Measurements from ENCODE around the gene NOTCH1. TPM values are rescaled to one million over a fixed set of nuclear protein-coding genes. Genes with fewer than 3 reads are reported as not detected.
A peak's percentile ranks its signal among the peaks of the same experiment; 100 is the strongest.

NOTCH1 gene
- total RNA-seq, 4 donors from 2014 or later = 48.6 to 90.6 (median 58.8) TPM

GRCh38 chr9:136539427-136540421 is 6.1 kb downstream of the NOTCH1 start:
- Histone ChIP-seq H3K27me3 (no peaks in the 10 kb centered on the region), H3K9me3 (no peaks in the 10 kb centered on the region), H3K4me1 (peaks cover 86 to 98% (median 94%) of the 10 kb centered on the region in 4 donors), H3K36me3 (peaks cover 0 to 46% (median 22%) of the 10 kb centered on the region in 4 donors), H3K4me3 (peak overlapping the region; percentile 9 to 43 (median 26)), H3K27ac (replicated peaks in 1 of 4) (peak overlapping the region; percentile 86 to 99 (median 96))
- intact Hi-C loops (cut with DNase I) = no loop called here
- WGBS = 60% methylated on average over 29 of the region's 33 CpGs
- DNase-seq (ENCODE audit: extremely low spot score) = peak; percentile 97
- peak; percentile 63 for TF ChIP-seq EP300 (IDR thresholded peaks at IDR 0.05)
- TF ChIP-seq POLR2A (IDR thresholded peaks at IDR 0.05; ENCODE audit: low read depth) = no peak
- TF ChIP-seq, protein P1, sequence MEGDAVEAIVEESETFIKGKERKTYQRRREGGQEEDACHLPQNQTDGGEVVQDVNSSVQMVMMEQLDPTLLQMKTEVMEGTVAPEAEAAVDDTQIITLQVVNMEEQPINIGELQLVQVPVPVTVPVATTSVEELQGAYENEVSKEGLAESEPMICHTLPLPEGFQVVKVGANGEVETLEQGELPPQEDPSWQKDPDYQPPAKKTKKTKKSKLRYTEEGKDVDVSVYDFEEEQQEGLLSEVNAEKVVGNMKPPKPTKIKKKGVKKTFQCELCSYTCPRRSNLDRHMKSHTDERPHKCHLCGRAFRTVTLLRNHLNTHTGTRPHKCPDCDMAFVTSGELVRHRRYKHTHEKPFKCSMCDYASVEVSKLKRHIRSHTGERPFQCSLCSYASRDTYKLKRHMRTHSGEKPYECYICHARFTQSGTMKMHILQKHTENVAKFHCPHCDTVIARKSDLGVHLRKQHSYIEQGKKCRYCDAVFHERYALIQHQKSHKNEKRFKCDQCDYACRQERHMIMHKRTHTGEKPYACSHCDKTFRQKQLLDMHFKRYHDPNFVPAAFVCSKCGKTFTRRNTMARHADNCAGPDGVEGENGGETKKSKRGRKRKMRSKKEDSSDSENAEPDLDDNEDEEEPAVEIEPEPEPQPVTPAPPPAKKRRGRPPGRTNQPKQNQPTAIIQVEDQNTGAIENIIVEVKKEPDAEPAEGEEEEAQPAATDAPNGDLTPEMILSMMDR (IDR thresholded peaks at IDR 0.05) = no peak
- TF ChIP-seq POLR2AphosphoS5 (IDR thresholded peaks at IDR 0.05) = peak; percentile 75 to 84

- whole genome bisulfite sequencing = 59% methylated on average over 19 of the region's 24 CpGs
- no peak for TF ChIP-seq POLR2AphosphoS5 (IDR thresholded peaks at IDR 0.05)
- TF ChIP-seq, protein P1 (IDR thresholded peaks at IDR 0.05) = no peak
- no peak for TF ChIP-seq POLR2A (IDR thresholded peaks at IDR 0.05; ENCODE audit: low read depth)
- TF ChIP-seq EP300 (IDR thresholded peaks at IDR 0.05) = no peak
- intact Hi-C loops (cut with DNase I) = no loop called here
- no peak for DNase-seq (ENCODE audit: extremely low spot score)
- H3K27ac ChIP-seq (replicated peaks in 1 of 4) = peak overlapping the region; percentile 86 to 99 (median 96)
- peaks cover 86 to 98% (median 93%) of the 10 kb centered on the region in 4 donors for H3K4me1 ChIP-seq
- H3K36me3 ChIP-seq = peaks cover 0 to 53% (median 30%) of the 10 kb centered on the region in 4 donors
- no peaks in the 10 kb centered on the region for H3K9me3 ChIP-seq
- peak overlapping the region in 3 of 4 donors; percentile 10 to 30 (median 10) for H3K4me3 ChIP-seq
- H3K27me3 ChIP-seq = no peaks in the 10 kb centered on the region
These were observed 7.0 kb downstream of the NOTCH1 start for GRCh38 chr9:136538599-136539426.

DNA sequence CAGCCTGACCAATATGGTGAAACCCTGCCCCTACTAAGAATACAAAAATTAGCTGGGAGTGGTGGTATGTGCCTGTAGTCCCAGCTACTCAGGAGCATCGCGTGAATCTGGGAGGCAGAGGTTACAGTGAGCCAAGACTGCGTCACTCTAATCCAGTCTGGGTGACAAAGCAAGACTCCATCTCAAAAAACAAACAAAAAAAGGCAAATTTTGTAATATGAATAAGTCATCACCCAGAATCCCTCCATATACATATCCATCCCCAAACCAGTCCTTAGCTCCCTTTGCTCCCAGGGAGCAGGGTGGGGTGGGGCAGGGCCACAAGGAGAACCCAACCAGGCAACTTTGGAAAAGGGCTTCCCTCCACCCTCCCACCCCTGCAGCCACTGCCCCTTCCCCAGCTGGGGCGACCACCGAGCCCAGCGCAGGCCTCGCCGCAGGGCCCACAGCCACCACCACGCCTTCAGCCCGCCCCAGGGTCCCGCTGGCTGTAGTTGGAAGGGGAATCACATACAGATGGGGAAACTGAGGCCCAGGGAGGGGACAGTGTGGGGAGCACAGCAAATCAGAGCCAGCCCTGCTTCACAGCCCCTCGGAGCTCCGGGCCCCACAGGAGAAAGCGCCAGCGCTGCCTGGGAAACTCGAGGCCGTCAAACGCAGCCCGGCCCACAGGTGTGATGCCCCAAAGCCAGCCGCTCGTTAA is 7.8 kb downstream of the NOTCH1 start:
- Histone ChIP-seq H3K4me1 (peaks cover 85 to 98% (median 93%) of the 10 kb centered on the region in 4 donors), H3K9me3 (no peaks in the 10 kb centered on the region), H3K36me3 (peaks cover 0 to 51% (median 34%) of the 10 kb centered on the region in 4 donors), H3K4me3 (peak overlapping the region in 2 of 4 donors; percentile 10 to 30), H3K27ac (replicated peaks in 1 of 4) (peak overlapping the region; percentile 86 to 99 (median 96)), H3K27me3 (no peaks in the 10 kb centered on the region)
- DNase-seq (ENCODE audit: extremely low spot score) = no peak
- TF ChIP-seq POLR2AphosphoS5 (IDR thresholded peaks at IDR 0.05) (no peak), POLR2A (IDR thresholded peaks at IDR 0.05; ENCODE audit: low read depth) (no peak), EP300 (IDR thresholded peaks at IDR 0.05) (no peak)
- TF ChIP-seq, protein P1 (IDR thresholded peaks at IDR 0.05) = no peak
- 73% methylated on average over 13 of the region's 21 CpGs for WGBS
- intact Hi-C loops (cut with DNase I) = no loop called here

DNA sequence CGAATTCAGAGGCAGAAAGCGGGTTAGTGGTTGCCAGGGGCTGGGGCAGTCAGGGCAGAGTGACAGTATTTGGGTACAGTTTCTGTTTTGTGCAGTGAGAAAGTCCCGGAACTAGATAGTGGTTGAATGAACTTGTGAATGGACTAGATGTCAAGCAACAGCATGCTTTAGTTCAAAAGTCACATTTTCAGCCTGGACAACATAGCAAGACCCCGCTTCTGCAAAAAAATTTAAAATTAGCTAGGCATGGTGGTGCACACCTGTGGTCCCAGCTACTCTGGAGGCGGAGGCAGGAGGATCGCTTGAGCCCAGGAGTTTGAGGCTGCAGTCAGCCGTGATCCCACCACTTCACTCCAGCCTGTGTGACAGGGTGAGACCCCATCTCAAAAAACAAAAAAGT is 8.4 kb downstream of the NOTCH1 start:
- Histone ChIP-seq H3K27me3 (no peaks in the 10 kb centered on the region), H3K9me3 (no peaks in the 10 kb centered on the region), H3K36me3 (peaks cover 0 to 45% (median 31%) of the 10 kb centered on the region in 4 donors), H3K27ac (replicated peaks in 1 of 4) (peak overlapping the region in 1 of 4 donors; percentile 99), H3K4me3 (no peak overlapping the region), H3K4me1 (peaks cover 85 to 98% (median 92%) of the 10 kb centered on the region in 4 donors)
- intact Hi-C loops (cut with DNase I) = no loop called here
- WGBS = 96% methylated on average over 7 of the region's 7 CpGs
- DNase-seq (ENCODE audit: extremely low spot score) = no peak
- TF ChIP-seq EP300 (IDR thresholded peaks at IDR 0.05) (no peak), POLR2A (IDR thresholded peaks at IDR 0.05; ENCODE audit: low read depth) (no peak), POLR2AphosphoS5 (IDR thresholded peaks at IDR 0.05) (no peak)
- TF ChIP-seq, protein P1 (IDR thresholded peaks at IDR 0.05) = no peak
